ENCODE results near the gene DEFB132. TPM values are rescaled to one million over a fixed set of nuclear protein-coding genes. Genes with fewer than 3 reads are reported as not detected.

The DEFB132 gene
- total and polyA plus RNA-seq, 2 of the 13 experiments (the other 11 are each of a cell fraction or from before 2014, with no cell fraction given) = not detected

DNA sequence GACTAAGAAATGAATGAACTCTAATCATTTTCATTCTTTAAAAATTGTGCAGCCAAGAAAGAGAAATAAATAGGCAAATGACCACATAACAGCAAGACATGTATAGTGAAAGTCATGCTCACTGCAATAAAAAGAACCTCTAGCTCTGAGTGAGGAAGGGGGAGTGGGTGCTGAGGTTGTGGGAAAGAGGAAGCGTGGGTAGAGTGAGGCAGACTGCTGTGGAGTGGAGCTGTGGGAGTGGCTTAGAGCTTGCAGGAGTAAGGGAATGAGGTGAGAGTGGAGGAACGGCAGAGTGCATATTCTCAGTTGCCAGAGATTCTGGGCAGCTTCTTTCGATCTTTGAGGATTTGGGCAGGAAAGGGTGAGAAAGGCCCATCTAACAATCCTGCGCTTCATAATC is 20.0 kb upstream of the DEFB132 start:
- ATAC-seq = no peak

More for the DNA sequence above, 20.0 kb upstream of the DEFB132 start:
- DNase-seq (ENCODE audit: low spot score) = no peak
- Histone ChIP-seq H3K27ac (ENCODE audit: extremely low read length, insufficient read depth, low read length) (no peak overlapping the region), H3K36me3 (replicated peaks in 1 of 2; ENCODE audit: control insufficient read depth in 1 of 2, insufficient read depth in 2 of 2, low read length in 2 of 2) (no peaks in the 10 kb centered on the region), H2AFZ (ENCODE audit: low read length) (no peak overlapping the region), H3K27me3 (ENCODE audit: control insufficient read depth in 1 of 2, insufficient read depth in 2 of 2, low read length in 2 of 2) (peaks cover 2 to 15% of the 10 kb centered on the region in 2 experiments; a peak in 3 of 5 replicates), H3K4me2 (ENCODE audit: low read depth, low read length) (no peak overlapping the region), H3K79me2 (ENCODE audit: insufficient read depth, low read length) (no peaks in the 10 kb centered on the region), H3K9ac (ENCODE audit: insufficient read depth, low read depth, low read length) (no peak overlapping the region), H3K9me3 (ENCODE audit: low read length) (no peaks in the 10 kb centered on the region), H3K4me3 (replicated peaks in 1 of 3; ENCODE audit: insufficient read depth in 1 of 3, low read depth in 2 of 3, low read length in 3 of 3) (no peak overlapping the region), H4K20me1 (ENCODE audit: insufficient read depth, low read length) (no peaks in the 10 kb centered on the region), H3K4me1 (ENCODE audit: insufficient read depth, low read length) (no peaks in the 10 kb centered on the region)
- no peak for TF ChIP-seq ERF (CRISPR knock-in tag; IDR thresholded peaks at IDR 0.05)
- TF ChIP-seq, protein P1, sequence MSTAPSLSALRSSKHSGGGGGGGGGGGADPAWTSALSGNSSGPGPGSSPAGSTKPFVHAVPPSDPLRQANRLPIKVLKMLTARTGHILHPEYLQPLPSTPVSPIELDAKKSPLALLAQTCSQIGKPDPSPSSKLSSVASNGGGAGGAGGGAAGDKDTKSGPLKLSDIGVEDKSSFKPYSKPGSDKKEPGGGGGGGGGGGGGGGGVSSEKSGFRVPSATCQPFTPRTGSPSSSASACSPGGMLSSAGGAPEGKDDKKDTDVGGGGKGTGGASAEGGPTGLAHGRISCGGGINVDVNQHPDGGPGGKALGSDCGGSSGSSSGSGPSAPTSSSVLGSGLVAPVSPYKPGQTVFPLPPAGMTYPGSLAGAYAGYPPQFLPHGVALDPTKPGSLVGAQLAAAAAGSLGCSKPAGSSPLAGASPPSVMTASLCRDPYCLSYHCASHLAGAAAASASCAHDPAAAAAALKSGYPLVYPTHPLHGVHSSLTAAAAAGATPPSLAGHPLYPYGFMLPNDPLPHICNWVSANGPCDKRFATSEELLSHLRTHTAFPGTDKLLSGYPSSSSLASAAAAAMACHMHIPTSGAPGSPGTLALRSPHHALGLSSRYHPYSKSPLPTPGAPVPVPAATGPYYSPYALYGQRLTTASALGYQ (CRISPR knock-in tag; IDR thresholded peaks at IDR 0.05) = no peak
- TF ChIP-seq ZNF816 (CRISPR knock-in tag; IDR thresholded peaks at IDR 0.05; ENCODE audit: borderline replicate concordance) = no peak
- TF ChIP-seq JUN (CRISPR knock-in tag; IDR thresholded peaks at IDR 0.05) = no peak
- TF ChIP-seq ZMYM2 (CRISPR knock-in tag; IDR thresholded peaks at IDR 0.05) = no peak
- TF ChIP-seq RFX1 (IDR thresholded peaks at IDR 0.05) = no peak
- no peak for TF ChIP-seq KLF9 (CRISPR knock-in tag; IDR thresholded peaks at IDR 0.05; ENCODE audit: low read depth)
- no peak for TF ChIP-seq ARHGAP35 (CRISPR knock-in tag; IDR thresholded peaks at IDR 0.05; ENCODE audit: borderline replicate concordance)
- no peak for TF ChIP-seq ARID2 (CRISPR knock-in tag; IDR thresholded peaks at IDR 0.05; ENCODE audit: borderline replicate concordance)
- TF ChIP-seq, protein P2, sequence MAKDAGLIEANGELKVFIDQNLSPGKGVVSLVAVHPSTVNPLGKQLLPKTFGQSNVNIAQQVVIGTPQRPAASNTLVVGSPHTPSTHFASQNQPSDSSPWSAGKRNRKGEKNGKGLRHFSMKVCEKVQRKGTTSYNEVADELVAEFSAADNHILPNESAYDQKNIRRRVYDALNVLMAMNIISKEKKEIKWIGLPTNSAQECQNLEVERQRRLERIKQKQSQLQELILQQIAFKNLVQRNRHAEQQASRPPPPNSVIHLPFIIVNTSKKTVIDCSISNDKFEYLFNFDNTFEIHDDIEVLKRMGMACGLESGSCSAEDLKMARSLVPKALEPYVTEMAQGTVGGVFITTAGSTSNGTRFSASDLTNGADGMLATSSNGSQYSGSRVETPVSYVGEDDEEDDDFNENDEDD (CRISPR knock-in tag; IDR thresholded peaks at IDR 0.05; ENCODE audit: borderline replicate concordance) = no peak
- TF ChIP-seq, protein P3, sequence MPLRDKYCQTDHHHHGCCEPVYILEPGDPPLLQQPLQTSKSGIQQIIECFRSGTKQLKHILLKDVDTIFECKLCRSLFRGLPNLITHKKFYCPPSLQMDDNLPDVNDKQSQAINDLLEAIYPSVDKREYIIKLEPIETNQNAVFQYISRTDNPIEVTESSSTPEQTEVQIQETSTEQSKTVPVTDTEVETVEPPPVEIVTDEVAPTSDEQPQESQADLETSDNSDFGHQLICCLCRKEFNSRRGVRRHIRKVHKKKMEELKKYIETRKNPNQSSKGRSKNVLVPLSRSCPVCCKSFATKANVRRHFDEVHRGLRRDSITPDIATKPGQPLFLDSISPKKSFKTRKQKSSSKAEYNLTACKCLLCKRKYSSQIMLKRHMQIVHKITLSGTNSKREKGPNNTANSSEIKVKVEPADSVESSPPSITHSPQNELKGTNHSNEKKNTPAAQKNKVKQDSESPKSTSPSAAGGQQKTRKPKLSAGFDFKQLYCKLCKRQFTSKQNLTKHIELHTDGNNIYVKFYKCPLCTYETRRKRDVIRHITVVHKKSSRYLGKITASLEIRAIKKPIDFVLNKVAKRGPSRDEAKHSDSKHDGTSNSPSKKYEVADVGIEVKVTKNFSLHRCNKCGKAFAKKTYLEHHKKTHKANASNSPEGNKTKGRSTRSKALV (CRISPR knock-in tag; IDR thresholded peaks at IDR 0.05) = no peak
- TF ChIP-seq RBM22 (optimal IDR thresholded peaks at IDR 0.05; ENCODE audit: low read length) = no peak
- TF ChIP-seq RAD51 (IDR thresholded peaks at IDR 0.05; ENCODE audit: borderline replicate concordance) = no peak
- TF ChIP-seq PCBP1 (IDR thresholded peaks at IDR 0.05; ENCODE audit: borderline replicate concordance, low read depth, low read length) = no peak
- TF ChIP-seq, protein P4, sequence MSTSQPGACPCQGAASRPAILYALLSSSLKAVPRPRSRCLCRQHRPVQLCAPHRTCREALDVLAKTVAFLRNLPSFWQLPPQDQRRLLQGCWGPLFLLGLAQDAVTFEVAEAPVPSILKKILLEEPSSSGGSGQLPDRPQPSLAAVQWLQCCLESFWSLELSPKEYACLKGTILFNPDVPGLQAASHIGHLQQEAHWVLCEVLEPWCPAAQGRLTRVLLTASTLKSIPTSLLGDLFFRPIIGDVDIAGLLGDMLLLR (CRISPR knock-in tag; IDR thresholded peaks at IDR 0.05) = no peak
- TF ChIP-seq ZNF75D (CRISPR knock-in tag; IDR thresholded peaks at IDR 0.05; ENCODE audit: borderline replicate concordance) = no peak
- TF ChIP-seq ZNF556 (CRISPR knock-in tag; IDR thresholded peaks at IDR 0.05; ENCODE audit: borderline replicate concordance) = no peak
- no peak for TF ChIP-seq JUNB (CRISPR knock-in tag; IDR thresholded peaks at IDR 0.05; ENCODE audit: borderline replicate concordance)
- no peak for TF ChIP-seq CEBPB (IDR thresholded peaks at IDR 0.05; ENCODE audit: borderline replicate concordance, low read depth, low read length)
- BruUV-seq (replicated peaks) = no TSS peak
- intact Hi-C loops (cut with micrococcal nuclease; ENCODE audit: unreplicated experiment) = no loop called here
- 43% methylated on average over 4 of the region's 4 CpGs for WGBS (ENCODE audit: low lambda C conversion rate)
- ChIA-PET POLR2A (no interaction called here), CTCF (ENCODE audit: low intra/inter-chr PET ratio, low total read pairs) (no interaction called here)
- in situ Hi-C loops (cut with HindIII; ENCODE audit: extremely low pct_ligation_motif_present, low pct_unique_long_range_greater_than_20kb) = no loop called here
- FAIRE-seq = no peak

All from HepG2 (cell line).